OCI-LY7 (cell line): Measurements from ENCODE around the gene RAPGEF4. TPM values are rescaled to one million over a fixed set of nuclear protein-coding genes. Genes with fewer than 3 reads are reported as not detected.

Experiments
- BruUV-seq: library from RNA; stranded (reverse); fragments of 400-500 nt; replicated peaks from 2 replicates; lab custom pipeline; 2021; lab: Mats Ljungman, UMichigan
- CTCF ChIA-PET: fragments of 300-600 bp; sonication (Branson Sonifier 250); formaldehyde crosslinking; loops from one replicate; lab custom pipeline; 2022; ENCODE audit warnings: antibody characterized with exemption; ENCODE audit not compliant: unreplicated experiment; lab: Charles Lee
- POLR2A ChIA-PET: fragments of 300-600 bp; sonication (Branson Sonifier 250); formaldehyde crosslinking; loops from one replicate; lab custom pipeline; 2022; ENCODE audit warnings: antibody characterized with exemption; lab: Charles Lee
- DNase-seq: peaks from one replicate; pipeline ENCODE4 v3.0.0-alpha.2; 2015; ENCODE audit warnings: low spot score
- H2AFZ ChIP-seq: fragments of 200-600 bp; sonication (generic), shearing (Covaris generic); 2 replicates; pipeline ENCODE4 v1.6.1; 2014; ENCODE audit warnings: mild to moderate bottlenecking, antibody characterized with exemption, low read length, moderate library complexity
- H3K27ac ChIP-seq: fragments of 200-600 bp; sonication (generic); 2 replicates; pipeline ENCODE4 v1.5.1; 2014; ENCODE audit warnings: mixed run types, low read depth, mild to moderate bottlenecking, moderate library complexity, low read length, inconsistent platforms; ENCODE audit not compliant: poor library complexity, severe bottlenecking
- H3K36me3 ChIP-seq: fragments of 200-600 bp; sonication (generic); 2 replicates; pipeline ENCODE4 v1.6.1; 2014; ENCODE audit warnings: mild to moderate bottlenecking, antibody characterized with exemption, low read length, moderate library complexity, mixed read lengths; ENCODE audit not compliant: insufficient read depth
- H3K4me1 ChIP-seq: fragments of 200-600 bp; sonication (generic); 2 replicates; pipeline ENCODE4 v1.5.1; 2014; ENCODE audit warnings: mild to moderate bottlenecking, low read length; ENCODE audit not compliant: insufficient read depth, poor library complexity, severe bottlenecking
- H3K4me2 ChIP-seq: fragments of 200-600 bp; sonication (generic); 2 replicates; pipeline ENCODE4 v1.6.1; 2014; ENCODE audit warnings: mild to moderate bottlenecking, low read length
- H3K4me3 ChIP-seq: fragments of 200-600 bp; sonication (generic); 2 replicates; pipeline ENCODE4 v1.5.1; 2014; ENCODE audit warnings: mild to moderate bottlenecking, low read depth, low read length; ENCODE audit not compliant: poor library complexity, severe bottlenecking
- H3K79me2 ChIP-seq: fragments of 200-600 bp; sonication (generic); 2 replicates; pipeline ENCODE4 v1.6.1; 2016; ENCODE audit warnings: low read depth, mild to moderate bottlenecking, low read length, moderate library complexity, mixed read lengths; ENCODE audit not compliant: insufficient read depth
- H3K9me2 ChIP-seq: fragments of 200-600 bp; sonication (generic); 2 replicates; pipeline ENCODE4 v1.6.1; 2016; ENCODE audit warnings: mild to moderate bottlenecking, low read length, mixed read lengths; ENCODE audit not compliant: insufficient read depth
- H3K9me3 ChIP-seq: fragments of 200-600 bp; sonication (generic); 2 replicates; pipeline ENCODE4 v1.6.1; 2014; ENCODE audit warnings: mild to moderate bottlenecking, mixed run types, low read length, mixed read lengths
- H4K20me1 ChIP-seq: fragments of 200-600 bp; sonication (generic); 2 replicates; pipeline ENCODE4 v1.6.1; 2014; ENCODE audit warnings: mild to moderate bottlenecking, antibody characterized with exemption, low read length, moderate library complexity, mixed read lengths; ENCODE audit not compliant: insufficient read depth
- CTCF ChIP-seq: fragments of 200-600 bp; sonication (generic); conservative IDR thresholded peaks from 2 replicates; pipeline ENCODE4 v1.5.1; 2014; ENCODE audit warnings: mild to moderate bottlenecking, antibody characterized with exemption, low read length, moderate library complexity, mixed read lengths
- EZH2phosphoT487 ChIP-seq: fragments of 200-600 bp; sonication (generic); IDR thresholded peaks from 2 replicates; pipeline ENCODE4 v1.6.1; 2018; ENCODE audit warnings: low read depth, borderline replicate concordance, mild to moderate bottlenecking, mixed run types, antibody characterized with exemption, low read length, moderate library complexity, mixed read lengths
- intact Hi-C: fragments of 100-400 bp; cut with micrococcal nuclease; formaldehyde crosslinking; loops from one replicate; pipeline ENCODE4 v1.10.0; 2022; ENCODE audit not compliant: unreplicated experiment
- total RNA-seq, 2 experiments: library from RNA; depleted of rRNA in 1 of 2; stranded (reverse); fragments of >200 nt in 1 of 2; shearing (Covaris generic) in 1 of 2; gene quantifications; 2 replicates each; pipeline ENCODE4 v1.2.3, GENCODE V29; 2014 to 2022

RAPGEF4 gene
- total RNA-seq, 2 experiments from 2014 or later: 0.22 to 0.55 TPM

- H3K27ac ChIP-seq: no peak overlapping the region
- no peaks in the 10 kb centered on the region for H3K79me2 ChIP-seq
- no peaks in the 10 kb centered on the region for H3K9me3 ChIP-seq
- TF ChIP-seq EZH2phosphoT487 (no peak), CTCF (no peak)
- no TSS peak for BruUV-seq
- H3K4me3 ChIP-seq: no peak overlapping the region
- no peak for DNase-seq
- H4K20me1 ChIP-seq: no peaks in the 10 kb centered on the region
- CTCF ChIA-PET: interaction anchor here (1.7 kb wide), 1 partner anchor 17 kb away, joined by 5 read pairs; the partner anchor contains the start of gene MAP3K20
- H2AFZ ChIP-seq: peak overlapping the region; percentile 98; the same call in 1 of the 2 replicates
- intact Hi-C loops: no loop called here
- H3K9me2 ChIP-seq: no peaks in the 10 kb centered on the region
- H3K4me2 ChIP-seq: no peak overlapping the region
- peaks cover 23% of the 10 kb centered on the region for H3K4me1 ChIP-seq
- POLR2A ChIA-PET: interaction anchor here (0.6 to 2.8 kb wide), 7 partner anchors 16 to 341 kb away, joined by 3 to 12 read pairs (median 4); no protein-coding TSS in a partner anchor
- no peaks in the 10 kb centered on the region for H3K36me3 ChIP-seq
Measured at GRCh38 chr2:173058097-173058496, 322.5 kb downstream of the RAPGEF4 start.

GRCh38 chr2:173058673-173059072 is 323.0 kb downstream of the RAPGEF4 start:
- Histone ChIP-seq H3K4me2 (peak overlapping the region; percentile 57), H3K4me1 (peaks cover 23% of the 10 kb centered on the region), H3K4me3 (peak overlapping the region; percentile 20), H4K20me1 (no peaks in the 10 kb centered on the region), H3K9me2 (no peaks in the 10 kb centered on the region), H3K27ac (peak overlapping the region; percentile 57), H3K36me3 (no peaks in the 10 kb centered on the region), H2AFZ (peak overlapping the region; percentile 98), H3K79me2 (no peaks in the 10 kb centered on the region), H3K9me3 (no peaks in the 10 kb centered on the region)
- intact Hi-C loops: no loop called here
- peak; percentile 27 for DNase-seq
- TF ChIP-seq EZH2phosphoT487 (no peak), CTCF (no peak)
- no TSS peak for BruUV-seq
- ChIA-PET POLR2A (interaction anchor here (0.6 to 2.8 kb wide), 7 partner anchors 12 to 252 kb away, joined by 3 to 12 read pairs (median 4); no protein-coding TSS in a partner anchor), CTCF (interaction anchor here (1.7 kb wide), 1 partner anchor 16 kb away, joined by 5 read pairs; the partner anchor contains the start of gene MAP3K20)

GRCh38 chr2:173059292-173059691 is 323.6 kb downstream of the RAPGEF4 start:
- Histone ChIP-seq H2AFZ (peak overlapping the region; percentile 98), H3K27ac (peak overlapping the region; percentile 57), H3K9me3 (no peaks in the 10 kb centered on the region), H3K9me2 (no peaks in the 10 kb centered on the region), H3K4me1 (peaks cover 23% of the 10 kb centered on the region), H3K4me2 (peak overlapping the region; percentile 57), H4K20me1 (no peaks in the 10 kb centered on the region), H3K4me3 (peak overlapping the region; percentile 20), H3K79me2 (no peaks in the 10 kb centered on the region), H3K36me3 (no peaks in the 10 kb centered on the region)
- BruUV-seq: no TSS peak
- ChIA-PET CTCF (interaction anchor here (1.7 kb wide), 1 partner anchor 16 kb away, joined by 5 read pairs; the partner anchor contains the start of gene MAP3K20), POLR2A (interaction anchor here (0.6 to 2.8 kb wide), 4 partner anchors 12 to 24 kb away, joined by 3 to 12 read pairs (median 4); no protein-coding TSS in a partner anchor)
- peak; percentile 18 for DNase-seq
- intact Hi-C loops: no loop called here
- no peak for TF ChIP-seq EZH2phosphoT487
- TF ChIP-seq CTCF: no peak
